ACC112 (cell line): Measurements from ENCODE around the gene ASXL1.
A peak's percentile ranks its signal among the peaks of the same experiment; 100 is the strongest.
"Not testable (repeated sequence)": the region's sequence is repeated elsewhere in the genome, so short reads cannot be mapped to it uniquely, and the experiment has no call there.

Experiments used
- H2AFZ ChIP-seq: fragments of 200-600 bp; sonication (generic); one replicate; pipeline ENCODE4 v1.6.0; 2017; ENCODE audit warnings: antibody characterized with exemption, low read length; ENCODE audit not compliant: unreplicated experiment
- H3K27ac ChIP-seq: fragments of 200-600 bp; sonication (generic); 2 replicates; pipeline ENCODE4 v1.5.1; 2014; ENCODE audit warnings: low read depth, mild to moderate bottlenecking, antibody characterized with exemption, low read length, moderate library complexity
- H3K27me3 ChIP-seq: fragments of 200-600 bp; sonication (generic); 2 replicates; pipeline ENCODE4 v1.6.1; 2014; ENCODE audit warnings: mild to moderate bottlenecking, antibody characterized with exemption, low read length, moderate library complexity, mixed read lengths; ENCODE audit not compliant: insufficient read depth
- H3K36me3 ChIP-seq: fragments of 200-600 bp; sonication (generic); 2 replicates; pipeline ENCODE4 v1.6.1; 2016; ENCODE audit warnings: mild to moderate bottlenecking, antibody characterized with exemption, low read length, moderate library complexity, mixed read lengths; ENCODE audit not compliant: insufficient read depth
- H3K4me1 ChIP-seq: fragments of 200-600 bp; sonication (generic); one replicate; pipeline ENCODE4 v1.6.1; 2016; ENCODE audit warnings: low read length, mixed read lengths; ENCODE audit not compliant: insufficient read depth, unreplicated experiment, control insufficient read depth
- H3K4me3 ChIP-seq: fragments of 200-600 bp; sonication (generic); 2 replicates; pipeline ENCODE4 v1.5.1; 2014; ENCODE audit warnings: mild to moderate bottlenecking, low read depth, low read length
- H3K79me2 ChIP-seq: fragments of 200-600 bp; sonication (generic); one replicate; pipeline ENCODE4 v1.6.0; 2016; ENCODE audit warnings: low read length; ENCODE audit not compliant: control insufficient read depth, unreplicated experiment, insufficient read depth

Gene ASXL1

DNA sequence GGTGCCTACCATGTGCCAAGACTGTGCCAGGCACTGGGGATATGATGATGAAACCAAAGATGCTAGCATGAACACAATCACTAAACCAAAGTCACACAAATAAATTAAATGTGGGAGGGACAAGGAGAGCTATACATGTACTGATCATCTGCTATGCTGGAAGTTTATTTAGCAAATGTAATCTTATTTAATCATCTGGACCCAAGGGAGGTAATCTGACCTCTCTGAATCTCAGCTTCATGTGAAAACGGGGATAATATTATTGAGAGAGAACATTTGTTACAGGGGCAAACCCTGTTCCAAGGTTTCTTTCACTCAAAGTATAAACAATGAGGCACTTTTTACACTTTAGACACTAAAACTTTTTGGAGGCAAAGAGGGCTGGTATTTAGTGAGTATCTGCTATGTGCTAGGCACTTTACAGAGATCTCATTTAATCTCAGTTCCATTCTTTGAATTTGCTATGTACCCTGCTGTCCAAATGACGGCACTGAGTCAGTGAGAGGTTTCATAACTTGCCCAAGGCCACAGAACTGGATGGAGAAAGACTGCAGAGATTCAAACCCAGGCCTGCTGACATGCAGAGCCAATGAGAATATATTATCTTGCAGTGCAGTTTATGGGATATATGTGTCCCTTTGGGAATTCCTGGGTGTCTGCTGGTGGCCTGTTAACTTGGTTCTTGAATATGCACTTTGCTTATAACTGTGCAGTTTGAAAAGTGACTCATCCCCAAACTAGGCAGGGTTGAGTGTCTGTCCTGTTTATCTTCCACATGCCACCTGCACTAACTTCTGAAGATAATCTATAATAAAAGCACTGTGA is 3.3 kb upstream of the ASXL1 start:
- Histone ChIP-seq H3K4me3 (peak overlapping the region; percentile 49; the same call in 1 of the 2 replicates), H3K27ac (peak overlapping the region; percentile 91)

DNA sequence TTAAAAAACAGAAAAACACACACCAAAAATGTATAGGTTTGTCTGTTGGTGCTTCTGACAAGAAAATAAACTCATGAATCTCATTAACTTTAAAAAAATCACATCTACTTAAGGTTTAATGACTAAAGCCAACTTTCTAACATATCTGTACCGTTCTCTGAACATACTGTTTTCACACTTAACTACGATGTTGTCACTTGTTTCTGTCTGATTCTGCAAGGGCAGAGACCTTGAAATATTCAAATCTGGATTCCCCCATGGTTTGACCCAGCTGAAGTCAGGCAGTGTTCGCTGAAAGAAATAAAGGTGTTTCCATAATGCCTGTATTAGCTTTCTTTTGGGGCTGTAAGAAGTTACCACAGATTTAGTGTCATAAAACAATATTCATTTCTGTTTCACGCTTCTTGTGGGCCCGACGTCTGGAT is 2.7 kb upstream of the ASXL1 start:
- peaks cover 42% of the 10 kb centered on the region for H3K4me1 ChIP-seq
- peaks cover 17% of the 10 kb centered on the region for H3K79me2 ChIP-seq
- H3K27me3 ChIP-seq = no peaks in the 10 kb centered on the region
- H3K27ac ChIP-seq = peak overlapping the region; percentile 91
- H3K36me3 ChIP-seq = no peaks in the 10 kb centered on the region
- peak overlapping the region; percentile 36; the same call in 1 of the 2 replicates for H3K4me3 ChIP-seq
- H2AFZ ChIP-seq = no peak overlapping the region

More for the DNA sequence above, 3.3 kb upstream of the ASXL1 start:
- H3K79me2 ChIP-seq = peaks cover 10% of the 10 kb centered on the region
- H3K27me3 ChIP-seq = no peaks in the 10 kb centered on the region
- H3K36me3 ChIP-seq = no peaks in the 10 kb centered on the region
- H3K4me1 ChIP-seq = peaks cover 40% of the 10 kb centered on the region
- H2AFZ ChIP-seq = no peak overlapping the region

DNA sequence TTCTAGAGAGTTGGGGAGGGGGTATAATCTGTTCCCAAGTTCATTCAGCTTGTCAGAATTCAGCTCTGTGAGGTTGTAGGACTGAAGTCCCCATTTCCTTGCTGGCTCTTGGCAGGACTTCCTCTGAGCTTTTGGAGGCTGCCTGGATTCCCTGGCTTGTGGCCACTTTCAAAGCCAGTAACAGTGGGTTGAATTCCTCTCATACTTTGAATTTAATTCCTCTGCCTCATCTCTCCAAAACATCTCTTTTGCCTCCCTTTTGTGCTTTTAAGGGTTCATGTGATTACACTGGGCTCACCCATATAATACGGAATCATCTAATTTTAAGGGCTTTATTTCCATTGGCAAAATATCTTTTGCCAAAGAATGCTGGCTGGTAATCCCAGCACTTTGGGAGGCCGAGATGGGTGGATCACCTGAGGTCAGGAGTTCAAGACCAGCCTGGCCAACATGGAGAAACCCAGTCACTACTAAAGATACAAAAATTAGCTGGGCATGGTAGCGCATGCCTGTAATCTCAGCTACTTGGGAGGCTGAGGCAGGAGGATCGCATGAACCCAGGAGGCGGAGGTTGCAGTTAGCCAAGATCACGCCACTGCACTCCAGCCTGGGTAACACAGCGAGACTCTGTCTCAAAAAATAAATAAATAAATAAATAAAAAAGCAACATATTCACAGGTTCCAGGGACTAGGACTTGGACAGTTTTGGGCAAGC is 2.1 kb upstream of the ASXL1 start:
- H2AFZ ChIP-seq, H3K36me3 ChIP-seq, H3K27me3 ChIP-seq: not testable (repeated sequence)
- H3K4me3 ChIP-seq = peak overlapping the region; percentile 36; the same call in 1 of the 2 replicates
- H3K27ac ChIP-seq = peak overlapping the region; percentile 91
- peaks cover 44% of the 10 kb centered on the region for H3K4me1 ChIP-seq
- H3K79me2 ChIP-seq = peaks cover 23% of the 10 kb centered on the region

DNA sequence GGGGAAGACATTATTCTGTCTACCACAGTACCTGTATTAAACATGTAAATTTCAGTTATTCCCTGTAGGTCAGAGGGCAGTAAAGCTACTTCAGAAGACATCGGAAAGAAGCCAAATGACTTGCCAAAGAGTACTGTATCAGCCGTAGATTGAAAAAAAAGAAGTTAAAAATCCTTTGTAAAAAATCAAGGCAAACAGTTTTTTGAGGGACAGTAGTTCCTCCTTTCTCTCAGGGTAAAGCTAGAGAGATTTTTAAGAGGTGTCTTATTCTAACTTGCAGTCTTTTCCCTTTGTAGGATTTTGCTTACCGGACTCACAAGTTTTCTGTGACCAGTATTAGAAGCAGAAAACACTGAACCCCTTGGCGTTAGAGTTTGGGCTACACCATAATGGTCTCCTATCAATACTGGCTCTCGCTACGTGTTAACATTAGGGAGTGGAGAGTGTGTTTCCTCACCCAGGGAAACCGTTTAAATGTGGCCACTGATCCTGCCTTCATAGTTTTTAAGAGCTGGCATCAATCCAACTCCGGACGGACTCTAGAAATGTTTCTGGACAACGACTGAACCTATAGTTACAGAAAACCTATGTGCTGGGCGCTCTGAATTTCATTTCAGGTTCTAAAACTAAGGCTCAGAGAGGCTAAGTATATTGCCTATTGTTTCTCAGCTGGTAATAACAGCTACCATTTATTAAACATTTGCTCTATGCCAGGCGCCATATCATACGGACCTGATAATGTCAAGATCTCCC is 1.3 kb upstream of the ASXL1 start:
- H3K27me3 ChIP-seq = no peaks in the 10 kb centered on the region
- H3K4me3 ChIP-seq = peak overlapping the region; percentile 90
- H3K36me3 ChIP-seq = no peaks in the 10 kb centered on the region
- peaks cover 30% of the 10 kb centered on the region for H3K79me2 ChIP-seq
- H3K4me1 ChIP-seq = peaks cover 44% of the 10 kb centered on the region
- H2AFZ ChIP-seq = no peak overlapping the region
- H3K27ac ChIP-seq = peak overlapping the region; percentile 91

DNA sequence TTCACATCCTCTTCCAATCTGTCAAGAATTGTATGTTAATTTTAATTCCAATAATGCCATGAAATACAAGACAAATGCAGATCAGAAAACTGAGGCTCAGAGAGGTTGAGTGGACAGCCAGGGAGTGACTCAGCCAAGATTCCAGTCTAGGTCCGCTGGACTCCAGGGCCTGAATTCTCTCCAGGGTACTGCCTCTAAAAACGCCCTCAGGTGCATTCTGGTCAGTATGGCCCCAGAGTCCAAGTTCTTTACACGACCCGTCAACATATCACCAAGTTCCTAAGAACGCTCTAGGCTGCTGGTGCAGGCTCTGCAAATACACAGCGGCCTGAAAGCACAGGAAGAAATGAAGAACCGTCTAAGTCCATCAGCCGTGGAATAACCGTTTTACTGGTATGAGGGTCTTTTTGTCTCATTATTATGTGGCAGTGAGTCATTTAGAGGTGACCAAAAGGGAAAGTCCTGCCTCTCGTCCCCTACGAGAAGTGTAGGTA is 709 bp upstream of the ASXL1 start:
- Histone ChIP-seq H3K4me3 (peak overlapping the region; percentile 90), H3K79me2 (peaks cover 36% of the 10 kb centered on the region), H3K27me3 (no peaks in the 10 kb centered on the region), H3K36me3 (no peaks in the 10 kb centered on the region), H2AFZ (peak overlapping the region; percentile 74), H3K4me1 (peaks cover 44% of the 10 kb centered on the region), H3K27ac (peak overlapping the region; percentile 91)

DNA sequence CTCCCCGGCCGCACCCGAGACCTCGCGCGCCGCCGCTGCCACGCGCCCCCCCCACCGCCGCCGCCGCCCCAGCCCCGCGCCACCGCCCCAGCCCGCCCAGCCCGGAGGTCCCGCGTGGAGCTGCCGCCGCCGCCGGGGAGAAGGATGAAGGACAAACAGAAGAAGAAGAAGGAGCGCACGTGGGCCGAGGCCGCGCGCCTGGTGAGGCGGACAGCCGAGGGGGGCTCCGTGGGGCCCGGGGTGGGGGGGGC is 426 bp downstream of the ASXL1 start:
- Histone ChIP-seq H3K4me3 (peak overlapping the region; percentile 90), H3K79me2 (peaks cover 47% of the 10 kb centered on the region), H3K36me3 (no peaks in the 10 kb centered on the region), H3K27ac (peak overlapping the region; percentile 91), H3K4me1 (peaks cover 54% of the 10 kb centered on the region), H3K27me3 (no peaks in the 10 kb centered on the region), H2AFZ (no peak overlapping the region)

DNA sequence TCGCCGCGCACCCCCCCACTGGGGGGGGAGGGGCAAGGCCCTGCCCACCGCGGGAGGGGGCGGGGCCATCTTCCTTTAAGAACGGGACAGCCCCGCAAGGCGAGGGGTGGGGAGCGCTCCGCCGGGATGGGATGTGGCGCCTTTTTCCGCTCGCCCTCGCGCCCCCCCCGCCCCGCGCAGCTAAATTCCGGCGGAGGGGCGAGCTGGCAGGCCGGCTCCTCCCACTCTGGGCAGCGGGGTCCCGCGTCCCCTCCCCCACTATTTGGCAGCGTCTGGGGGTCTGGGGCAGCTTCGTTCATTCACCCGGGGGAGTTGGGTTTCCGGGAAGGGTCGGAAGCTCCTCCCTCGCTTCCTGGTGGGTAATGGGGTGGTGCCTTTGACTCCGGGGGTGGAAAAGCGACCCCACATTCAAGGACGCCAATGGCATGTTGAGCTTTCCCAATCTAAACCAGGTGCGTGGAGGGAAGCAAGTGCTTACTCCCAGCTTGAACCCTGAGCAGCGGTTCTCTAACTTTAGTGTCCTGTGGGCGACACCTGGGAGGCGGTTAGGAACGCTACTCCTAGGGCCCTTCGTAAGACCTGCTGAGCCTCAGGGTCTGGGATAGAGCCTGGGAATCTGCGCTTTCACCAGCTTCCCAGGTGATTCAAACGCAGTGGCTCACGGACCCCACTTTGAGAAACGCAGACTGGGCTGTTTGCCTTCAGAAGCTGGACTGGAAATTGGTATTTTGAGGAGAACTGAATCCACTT is 927 bp downstream of the ASXL1 start:
- H3K27ac ChIP-seq = peak overlapping the region; percentile 91
- H3K27me3 ChIP-seq = no peaks in the 10 kb centered on the region
- H3K36me3 ChIP-seq = no peaks in the 10 kb centered on the region
- peaks cover 51% of the 10 kb centered on the region for H3K4me1 ChIP-seq
- H3K4me3 ChIP-seq = peak overlapping the region; percentile 90
- H3K79me2 ChIP-seq = peaks cover 52% of the 10 kb centered on the region
- no peak overlapping the region for H2AFZ ChIP-seq

DNA sequence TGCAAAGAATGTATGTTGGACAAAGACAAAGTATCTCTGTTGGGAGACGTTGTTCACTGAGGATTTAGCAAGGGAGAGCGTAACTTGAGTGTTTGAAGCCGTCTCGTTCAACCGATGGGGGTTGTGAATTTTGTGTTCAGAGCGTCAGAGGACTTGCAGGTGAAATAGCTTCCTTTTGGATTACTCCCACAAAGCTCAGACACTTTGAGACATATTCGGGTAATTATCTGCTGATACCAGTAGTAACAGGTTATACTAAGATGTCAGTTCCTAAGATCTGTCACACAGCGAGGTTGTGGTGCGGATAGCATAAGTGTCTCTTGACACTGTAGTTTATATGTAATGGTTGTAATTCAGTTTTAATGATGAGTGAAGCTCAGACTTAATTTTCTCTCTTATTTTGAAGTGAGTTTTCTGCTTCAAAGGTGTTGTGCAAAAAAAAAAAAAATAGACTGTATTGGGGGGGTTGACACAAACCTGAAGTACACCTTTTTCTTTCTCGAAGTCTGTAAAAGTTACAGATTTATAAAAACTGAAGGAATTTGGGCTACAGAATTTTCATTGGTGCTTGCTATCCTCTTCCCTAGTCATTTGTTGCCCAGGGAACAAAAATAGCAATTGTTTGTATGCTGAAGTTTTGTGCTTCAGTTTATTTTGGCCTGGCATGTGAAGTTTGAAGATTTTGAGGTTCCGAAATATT is 1.7 kb downstream of the ASXL1 start:
- Histone ChIP-seq H3K27me3 (no peaks in the 10 kb centered on the region), H3K4me3 (peak overlapping the region; percentile 90)

DNA sequence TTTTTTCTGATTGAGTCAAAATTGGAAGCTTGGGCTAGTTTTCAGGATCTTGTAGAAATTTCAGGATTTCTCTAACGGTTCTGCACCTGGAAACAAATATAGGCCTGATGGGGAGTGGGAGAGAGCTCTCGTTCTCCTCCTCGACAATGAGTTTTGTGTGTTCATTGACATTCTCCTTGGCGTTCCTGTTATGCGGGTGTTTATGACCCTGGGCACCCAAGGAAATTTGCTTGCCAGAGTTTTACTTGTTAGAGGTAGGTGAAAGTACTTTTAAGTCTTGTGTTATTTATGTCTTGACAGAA is 2.2 kb downstream of the ASXL1 start:
- no peaks in the 10 kb centered on the region for H3K27me3 ChIP-seq
- no peak overlapping the region for H2AFZ ChIP-seq
- H3K27ac ChIP-seq = peak overlapping the region; percentile 30
- no peaks in the 10 kb centered on the region for H3K36me3 ChIP-seq
- H3K4me1 ChIP-seq = peaks cover 39% of the 10 kb centered on the region
- H3K4me3 ChIP-seq = peak overlapping the region; percentile 90
- H3K79me2 ChIP-seq = peaks cover 64% of the 10 kb centered on the region

More for the DNA sequence above, 1.7 kb downstream of the ASXL1 start:
- Histone ChIP-seq H3K36me3 (no peaks in the 10 kb centered on the region), H3K79me2 (peaks cover 59% of the 10 kb centered on the region), H2AFZ (no peak overlapping the region), H3K4me1 (peaks cover 44% of the 10 kb centered on the region), H3K27ac (peak overlapping the region; percentile 91)
